ENCODE measurements around the gene ATG16L2. TPM values are rescaled to one million over a fixed set of nuclear protein-coding genes. Genes with fewer than 3 reads are reported as not detected.

ATG16L2 gene
- total RNA-seq, 6 experiments from 2014 or later, result 8.6 to 23.8 (median 15.4) TPM

- DNase-seq, result no peak
- Histone ChIP-seq H3K9me3 (no peaks in the 10 kb centered on the region), H3K4me1 (peaks cover 0 to 24% (median 11%) of the 10 kb centered on the region in 4 donors), H3K27me3 (no peaks in the 10 kb centered on the region), H3K4me3 (no peak overlapping the region), H3K36me3 (peaks cover 0 to 5% (median 0%) of the 10 kb centered on the region in 4 donors), H3K27ac (no peak overlapping the region)
- TF ChIP-seq POLR2A (IDR thresholded peaks at IDR 0.05), result no peak
- TF ChIP-seq, protein P1, sequence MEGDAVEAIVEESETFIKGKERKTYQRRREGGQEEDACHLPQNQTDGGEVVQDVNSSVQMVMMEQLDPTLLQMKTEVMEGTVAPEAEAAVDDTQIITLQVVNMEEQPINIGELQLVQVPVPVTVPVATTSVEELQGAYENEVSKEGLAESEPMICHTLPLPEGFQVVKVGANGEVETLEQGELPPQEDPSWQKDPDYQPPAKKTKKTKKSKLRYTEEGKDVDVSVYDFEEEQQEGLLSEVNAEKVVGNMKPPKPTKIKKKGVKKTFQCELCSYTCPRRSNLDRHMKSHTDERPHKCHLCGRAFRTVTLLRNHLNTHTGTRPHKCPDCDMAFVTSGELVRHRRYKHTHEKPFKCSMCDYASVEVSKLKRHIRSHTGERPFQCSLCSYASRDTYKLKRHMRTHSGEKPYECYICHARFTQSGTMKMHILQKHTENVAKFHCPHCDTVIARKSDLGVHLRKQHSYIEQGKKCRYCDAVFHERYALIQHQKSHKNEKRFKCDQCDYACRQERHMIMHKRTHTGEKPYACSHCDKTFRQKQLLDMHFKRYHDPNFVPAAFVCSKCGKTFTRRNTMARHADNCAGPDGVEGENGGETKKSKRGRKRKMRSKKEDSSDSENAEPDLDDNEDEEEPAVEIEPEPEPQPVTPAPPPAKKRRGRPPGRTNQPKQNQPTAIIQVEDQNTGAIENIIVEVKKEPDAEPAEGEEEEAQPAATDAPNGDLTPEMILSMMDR (IDR thresholded peaks at IDR 0.05), result no peak
- ATAC-seq, result no peak
- no CpG with 5 or more reads among the region's 7 CpGs for WGBS (ENCODE audit: insufficient coverage, low coverage, low lambda C conversion rate, missing lambda C conversion rate)
- intact Hi-C loops (cut with DNase I), result no loop called here
Measured at GRCh38 chr11:72824020-72824419, 9.8 kb downstream of the ATG16L2 start.

DNA sequence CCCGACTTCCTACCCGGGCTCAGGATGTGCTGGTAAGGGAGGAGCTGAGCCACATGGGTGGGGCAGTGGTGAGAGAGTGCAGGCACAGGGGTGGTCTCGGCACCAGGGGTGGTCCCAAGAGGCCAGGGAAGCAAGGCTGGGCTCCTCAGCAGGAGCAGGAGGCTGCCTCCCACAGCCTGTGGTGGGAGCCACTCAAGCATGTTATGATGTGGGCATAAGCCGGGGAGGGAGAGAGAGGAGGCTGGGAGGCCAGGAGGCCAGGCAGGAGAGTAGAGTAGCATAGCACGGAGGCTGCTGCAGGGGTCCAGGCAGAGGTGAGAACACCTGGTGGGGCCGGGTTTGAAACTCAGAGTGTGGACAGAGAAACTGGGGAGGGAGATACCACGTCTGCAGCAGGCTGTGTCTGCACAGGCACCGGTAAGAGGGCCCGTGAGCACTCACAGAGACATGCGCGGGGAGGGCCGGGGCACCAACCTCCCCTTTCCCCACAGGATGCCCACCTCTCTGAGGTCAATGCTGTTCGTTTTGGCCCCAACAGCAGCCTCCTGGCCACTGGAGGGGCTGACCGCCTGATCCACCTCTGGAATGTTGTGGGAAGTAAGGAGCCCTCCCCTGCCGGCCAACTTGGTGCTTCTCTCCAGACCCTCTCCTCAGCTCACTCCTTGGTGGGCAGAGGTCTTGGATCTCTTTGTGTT is 10.7 kb downstream of the ATG16L2 start:
- H3K27me3 ChIP-seq, result no peaks in the 10 kb centered on the region
- intact Hi-C loops (cut with DNase I), result no loop called here
- no peak overlapping the region for H3K27ac ChIP-seq
- no peak overlapping the region for H3K4me3 ChIP-seq
- peaks cover 0 to 24% (median 11%) of the 10 kb centered on the region in 4 donors for H3K4me1 ChIP-seq
- 86% methylated on average over 4 of the region's 15 CpGs for WGBS (ENCODE audit: insufficient coverage, low coverage, low lambda C conversion rate, missing lambda C conversion rate)
- H3K9me3 ChIP-seq, result no peaks in the 10 kb centered on the region
- peak in 1 of 3 donors; percentile 26 for DNase-seq
- no peak for ATAC-seq
- H3K36me3 ChIP-seq, result no peaks in the 10 kb centered on the region
- no peak for TF ChIP-seq POLR2A (IDR thresholded peaks at IDR 0.05)
- TF ChIP-seq, protein P1 (IDR thresholded peaks at IDR 0.05), result no peak

- no peak for ATAC-seq
- Histone ChIP-seq H3K9me3 (no peaks in the 10 kb centered on the region), H3K27me3 (no peaks in the 10 kb centered on the region), H3K27ac (no peak overlapping the region), H3K4me3 (no peak overlapping the region), H3K4me1 (peaks cover 0 to 24% (median 11%) of the 10 kb centered on the region in 4 donors), H3K36me3 (no peaks in the 10 kb centered on the region)
- intact Hi-C loops (cut with DNase I), result no loop called here
- DNase-seq, result no peak
- no CpG with 5 or more reads among the region's 4 CpGs for WGBS (ENCODE audit: insufficient coverage, low coverage, low lambda C conversion rate, missing lambda C conversion rate)
- TF ChIP-seq POLR2A (IDR thresholded peaks at IDR 0.05), result no peak
- TF ChIP-seq, protein P1 (IDR thresholded peaks at IDR 0.05), result no peak
Measured at GRCh38 chr11:72825661-72826060, 11.4 kb downstream of the ATG16L2 start.

GRCh38 chr11:72826191-72826941 is 12.2 kb downstream of the ATG16L2 start:
- DNase-seq, result no peak
- Histone ChIP-seq H3K4me1 (peaks cover 0 to 20% (median 9%) of the 10 kb centered on the region in 4 donors), H3K9me3 (no peaks in the 10 kb centered on the region), H3K27ac (no peak overlapping the region), H3K36me3 (no peaks in the 10 kb centered on the region), H3K4me3 (no peak overlapping the region), H3K27me3 (no peaks in the 10 kb centered on the region)
- no peak for ATAC-seq
- no CpG with 5 or more reads among the region's 15 CpGs for WGBS (ENCODE audit: insufficient coverage, low coverage, low lambda C conversion rate, missing lambda C conversion rate)
- TF ChIP-seq, protein P1 (IDR thresholded peaks at IDR 0.05), result no peak
- no peak for TF ChIP-seq POLR2A (IDR thresholded peaks at IDR 0.05)
- intact Hi-C loops (cut with DNase I), result no loop called here
